MCF 10A (cell line): ENCODE data around the gene MLLT10. TPM values are rescaled to one million over a fixed set of nuclear protein-coding genes. Genes with fewer than 3 reads are reported as not detected.
"Not testable (repeated sequence)": the region's sequence is repeated elsewhere in the genome, so short reads cannot be mapped to it uniquely, and the experiment has no call there.

Experiments
- BruUV-seq: library from RNA; stranded (reverse); fragments of 400-500 nt; replicated peaks from 2 replicates; lab custom pipeline; 2021; lab: Mats Ljungman, UMichigan
- CTCF ChIA-PET: fragments of 300-600 bp; sonication (Branson Sonifier 250); formaldehyde crosslinking; extraction: SDS; loops from one replicate; lab custom pipeline; 2021; ENCODE audit warnings: antibody characterized with exemption, inconsistent platforms; lab: Yijun Ruan, JAX
- POLR2A ChIA-PET: fragments of 300-600, 350-650 bp; sonication (Branson Sonifier 250); formaldehyde crosslinking; extraction: SDS; loops from one replicate; lab custom pipeline; 2020; ENCODE audit warnings: antibody characterized with exemption, inconsistent platforms; lab: Yijun Ruan, JAX
- DNase-seq: peaks from one replicate; pipeline ENCODE4 v3.0.0-alpha.2; 2018; ENCODE audit not compliant: unreplicated experiment
- H3K27ac Mint-ChIP-seq: one replicate; pipeline ENCODE4 v1.8.0; 2022; ENCODE audit warnings: mild to moderate bottlenecking, low read depth, mixed read lengths; ENCODE audit not compliant: unreplicated experiment
- H3K27me3 Mint-ChIP-seq: one replicate; pipeline ENCODE4 v1.8.0; 2022; ENCODE audit warnings: mixed read lengths; ENCODE audit not compliant: insufficient read depth, unreplicated experiment
- H3K36me3 Mint-ChIP-seq: one replicate; pipeline ENCODE4 v1.8.0; 2022; ENCODE audit warnings: mild to moderate bottlenecking, moderate library complexity, mixed read lengths; ENCODE audit not compliant: insufficient read depth, unreplicated experiment
- H3K4me1 Mint-ChIP-seq: one replicate; pipeline ENCODE4 v1.8.0; 2022; ENCODE audit warnings: mixed read lengths; ENCODE audit not compliant: insufficient read depth, unreplicated experiment
- H3K4me3 Mint-ChIP-seq: one replicate; pipeline ENCODE4 v1.8.0; 2022; ENCODE audit warnings: mild to moderate bottlenecking, moderate library complexity, mixed read lengths; ENCODE audit not compliant: unreplicated experiment
- H3K9me3 Mint-ChIP-seq: one replicate; pipeline ENCODE4 v1.8.0; 2022; ENCODE audit warnings: mixed read lengths; ENCODE audit not compliant: unreplicated experiment
- intact Hi-C: fragments of 100-400 bp; cut with micrococcal nuclease; formaldehyde crosslinking; loops from 2 replicates; pipeline ENCODE4 v1.14.1; 2022
- total RNA-seq: library from RNA; stranded (reverse); gene quantifications from 2 replicates; pipeline ENCODE4 v1.2.3, GENCODE V29; 2022
- TF ChIP-seq, protein P1 (sequence below): fragments of 200-600 bp; IDR thresholded peaks from one replicate; pipeline ENCODE4 v1.8.0; 2022; ENCODE audit warnings: antibody characterized with exemption, mild to moderate bottlenecking; ENCODE audit not compliant: unreplicated experiment

MLLT10 gene
- total RNA-seq, 1 experiment from 2014 or later = 47.5 TPM

- ChIA-PET CTCF (interaction anchor here (0.6 to 1.3 kb wide), 3 partner anchors 21 to 190 kb away, joined by 3 to 6 read pairs (median 3); no protein-coding TSS in a partner anchor), POLR2A (interaction anchor here (0.6 to 2.2 kb wide), 6 partner anchors 9 to 245 kb away, joined by 3 to 8 read pairs (median 4); no protein-coding TSS in a partner anchor)
- DNase-seq = no peak
- TF ChIP-seq, protein P1, sequence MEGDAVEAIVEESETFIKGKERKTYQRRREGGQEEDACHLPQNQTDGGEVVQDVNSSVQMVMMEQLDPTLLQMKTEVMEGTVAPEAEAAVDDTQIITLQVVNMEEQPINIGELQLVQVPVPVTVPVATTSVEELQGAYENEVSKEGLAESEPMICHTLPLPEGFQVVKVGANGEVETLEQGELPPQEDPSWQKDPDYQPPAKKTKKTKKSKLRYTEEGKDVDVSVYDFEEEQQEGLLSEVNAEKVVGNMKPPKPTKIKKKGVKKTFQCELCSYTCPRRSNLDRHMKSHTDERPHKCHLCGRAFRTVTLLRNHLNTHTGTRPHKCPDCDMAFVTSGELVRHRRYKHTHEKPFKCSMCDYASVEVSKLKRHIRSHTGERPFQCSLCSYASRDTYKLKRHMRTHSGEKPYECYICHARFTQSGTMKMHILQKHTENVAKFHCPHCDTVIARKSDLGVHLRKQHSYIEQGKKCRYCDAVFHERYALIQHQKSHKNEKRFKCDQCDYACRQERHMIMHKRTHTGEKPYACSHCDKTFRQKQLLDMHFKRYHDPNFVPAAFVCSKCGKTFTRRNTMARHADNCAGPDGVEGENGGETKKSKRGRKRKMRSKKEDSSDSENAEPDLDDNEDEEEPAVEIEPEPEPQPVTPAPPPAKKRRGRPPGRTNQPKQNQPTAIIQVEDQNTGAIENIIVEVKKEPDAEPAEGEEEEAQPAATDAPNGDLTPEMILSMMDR = no peak
- Mint-ChIP-seq H3K27ac (no peak overlapping the region), H3K4me1 (no peaks in the 10 kb centered on the region), H3K9me3 (no peaks in the 10 kb centered on the region), H3K27me3 (no peaks in the 10 kb centered on the region), H3K4me3 (no peak overlapping the region), H3K36me3 (peaks cover 67% of the 10 kb centered on the region)
- intact Hi-C loops = loop anchor here (10.0 kb wide), 1 partner anchor 188 kb away; no protein-coding TSS in a partner anchor
- no TSS peak for BruUV-seq
Observed at GRCh38 chr10:21536874-21537273, 2.8 kb downstream of the MLLT10 start.

DNA sequence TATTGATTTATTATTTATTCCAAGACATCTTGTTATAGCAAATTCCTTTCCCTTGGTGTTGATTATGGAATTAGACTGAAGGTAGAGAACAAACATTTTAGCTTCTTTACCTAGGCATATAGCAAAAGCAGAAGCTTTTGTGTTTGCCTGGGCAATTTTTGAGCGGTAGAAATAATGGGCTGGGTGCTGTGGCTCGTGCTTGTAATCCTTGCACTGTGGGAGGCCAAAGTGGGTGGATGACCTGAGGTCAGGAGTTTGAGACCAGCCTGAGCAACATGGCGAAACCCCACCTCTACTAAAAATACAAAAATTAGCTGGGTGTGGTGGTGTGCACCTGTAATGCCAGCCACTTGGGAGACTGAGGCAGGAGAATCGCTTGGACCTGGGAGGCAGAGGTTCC, 6.7 kb downstream of the MLLT10 start:
- H3K27ac Mint-ChIP-seq, BruUV-seq, H3K4me3 Mint-ChIP-seq, DNase-seq, H3K27me3 Mint-ChIP-seq, H3K4me1 Mint-ChIP-seq, intact Hi-C loops, H3K9me3 Mint-ChIP-seq: not testable (repeated sequence)
- ChIA-PET CTCF (interaction anchor here (1.1 kb wide), 1 partner anchor 9 kb away, joined by 6 read pairs; no protein-coding TSS in a partner anchor), POLR2A (interaction anchor here (1.6 kb wide), 1 partner anchor 15 kb away, joined by 8 read pairs; the partner anchor contains the start of gene SKIDA1)
- peaks cover 100% of the 10 kb centered on the region for H3K36me3 Mint-ChIP-seq

- no peak for DNase-seq
- Mint-ChIP-seq H3K4me1 (no peaks in the 10 kb centered on the region), H3K27me3 (no peaks in the 10 kb centered on the region), H3K27ac (no peak overlapping the region), H3K4me3 (no peak overlapping the region), H3K36me3 (peaks cover 100% of the 10 kb centered on the region), H3K9me3 (no peaks in the 10 kb centered on the region)
- no TSS peak for BruUV-seq
- TF ChIP-seq, protein P1 = no peak
- ChIA-PET CTCF (no interaction called here), POLR2A (no interaction called here)
- intact Hi-C loops = no loop called here
Observed at GRCh38 chr10:21547246-21547645, 13.2 kb downstream of the MLLT10 start.

DNA sequence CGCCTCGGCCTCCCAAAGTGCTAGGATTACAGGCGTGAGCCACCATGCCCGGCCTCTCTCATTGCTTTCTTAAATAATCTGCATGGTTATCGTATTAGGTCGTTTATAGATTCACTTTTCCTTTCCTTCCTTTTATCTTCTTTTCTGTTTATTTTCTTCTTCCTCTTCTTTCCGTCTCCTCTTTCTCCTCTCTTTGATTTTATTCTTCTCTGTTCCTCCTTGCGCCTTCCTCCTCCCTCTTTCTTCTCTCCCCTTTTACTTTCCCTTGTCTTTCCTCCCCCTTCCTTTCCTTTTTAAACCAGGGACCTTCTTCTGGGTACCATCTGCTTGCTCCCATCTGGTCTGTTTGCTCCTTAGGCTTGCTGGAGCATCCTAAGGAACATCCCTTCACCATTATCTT, 18.6 kb downstream of the MLLT10 start:
- no peaks in the 10 kb centered on the region for H3K27me3 Mint-ChIP-seq
- POLR2A ChIA-PET = interaction anchor here (0.6 to 0.7 kb wide), 3 partner anchors 44 to 315 kb away, joined by 3 to 5 read pairs (median 3); no protein-coding TSS in a partner anchor
- no TSS peak for BruUV-seq

More for the DNA sequence above, 18.6 kb downstream of the MLLT10 start:
- DNase-seq = no peak
- Mint-ChIP-seq H3K9me3 (no peaks in the 10 kb centered on the region), H3K27ac (peak overlapping the region; percentile 67), H3K36me3 (peaks cover 96% of the 10 kb centered on the region), H3K4me3 (no peak overlapping the region), H3K4me1 (peaks cover 21% of the 10 kb centered on the region)
- intact Hi-C loops = loop anchor here (5.0 kb wide), 1 partner anchor 400 kb away; no protein-coding TSS in a partner anchor
- CTCF ChIA-PET = interaction anchor here (0.5 to 0.7 kb wide), 4 partner anchors 15 to 674 kb away, joined by 3 to 5 read pairs (median 3); no protein-coding TSS in a partner anchor
- TF ChIP-seq, protein P1 = no peak
